Transverse colon (tissue), 4 donors: ENCODE results near the gene OSBPL9.

Experiments
- CTCF ChIP-seq, 5 experiments: fragments of 200-600 bp in 3 of 5; fragments of 450-650 bp in 2 of 5; sonication (generic) in 3 of 5; IDR thresholded peaks; 1 replicate in 2 of 5; 2 replicates in 3 of 5; pipeline ENCODE4 v1.5.1; 2016 to 2017; ENCODE audit warnings: antibody characterized with exemption in 5 of 5, inconsistent platforms in 3 of 5, mild to moderate bottlenecking in 2 of 5, moderate library complexity in 1 of 5
- POLR2A ChIP-seq: fragments of 450-650 bp; IDR thresholded peaks from one replicate; pipeline ENCODE4 v1.6.1; 2016; ENCODE audit warnings: antibody characterized with exemption, mild to moderate bottlenecking, moderate library complexity
- POLR2AphosphoS5 ChIP-seq, 3 donors: sonication (generic); formaldehyde crosslinking; IDR thresholded peaks; one replicate each; pipeline ENCODE4 v1.6.1; 2016; ENCODE audit warnings: antibody characterized with exemption in 3 of 3

GRCh38 chr1:51689643-51690042, 72.8 kb downstream of the OSBPL9 start:
- TF ChIP-seq CTCF (IDR thresholded peaks at IDR 0.05) = no peak
- no peak for TF ChIP-seq POLR2AphosphoS5 (IDR thresholded peaks at IDR 0.05)
- no peak for TF ChIP-seq POLR2A
